ENCODE results near the gene GPR12. TPM values are rescaled to one million over a fixed set of nuclear protein-coding genes. Genes with fewer than 3 reads are reported as not detected.

GPR12 gene
- total RNA-seq, 2 donors from 2014 or later = 0.05 TPM; not detected in 1

- intact Hi-C loops (cut with DNase I) = no loop called here
- no peak overlapping the region for H3K27ac ChIP-seq
- 77% methylated on average over 4 of the region's 4 CpGs for WGBS
- H3K4me3 ChIP-seq = no peak overlapping the region
- H3K36me3 ChIP-seq = no peaks in the 10 kb centered on the region
- no peaks in the 10 kb centered on the region for H3K9me3 ChIP-seq
- TF ChIP-seq POLR2A (IDR thresholded peaks at IDR 0.05) (no peak), POLR2AphosphoS5 (IDR thresholded peaks at IDR 0.05) (no peak)
- TF ChIP-seq, protein P1, sequence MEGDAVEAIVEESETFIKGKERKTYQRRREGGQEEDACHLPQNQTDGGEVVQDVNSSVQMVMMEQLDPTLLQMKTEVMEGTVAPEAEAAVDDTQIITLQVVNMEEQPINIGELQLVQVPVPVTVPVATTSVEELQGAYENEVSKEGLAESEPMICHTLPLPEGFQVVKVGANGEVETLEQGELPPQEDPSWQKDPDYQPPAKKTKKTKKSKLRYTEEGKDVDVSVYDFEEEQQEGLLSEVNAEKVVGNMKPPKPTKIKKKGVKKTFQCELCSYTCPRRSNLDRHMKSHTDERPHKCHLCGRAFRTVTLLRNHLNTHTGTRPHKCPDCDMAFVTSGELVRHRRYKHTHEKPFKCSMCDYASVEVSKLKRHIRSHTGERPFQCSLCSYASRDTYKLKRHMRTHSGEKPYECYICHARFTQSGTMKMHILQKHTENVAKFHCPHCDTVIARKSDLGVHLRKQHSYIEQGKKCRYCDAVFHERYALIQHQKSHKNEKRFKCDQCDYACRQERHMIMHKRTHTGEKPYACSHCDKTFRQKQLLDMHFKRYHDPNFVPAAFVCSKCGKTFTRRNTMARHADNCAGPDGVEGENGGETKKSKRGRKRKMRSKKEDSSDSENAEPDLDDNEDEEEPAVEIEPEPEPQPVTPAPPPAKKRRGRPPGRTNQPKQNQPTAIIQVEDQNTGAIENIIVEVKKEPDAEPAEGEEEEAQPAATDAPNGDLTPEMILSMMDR (IDR thresholded peaks at IDR 0.05) = no peak
- no peak for DNase-seq (ENCODE audit: low spot score)
- peaks cover 4% of the 10 kb centered on the region for H3K27me3 ChIP-seq (replicated peaks; ENCODE audit: insufficient read depth)
- no peaks in the 10 kb centered on the region for H3K4me1 ChIP-seq (replicated peaks)
Measured at GRCh38 chr13:26779321-26779720, 18.7 kb upstream of the GPR12 start.

- 69% methylated on average over 5 of the region's 5 CpGs for WGBS
- H3K27me3 ChIP-seq (replicated peaks; ENCODE audit: insufficient read depth) = no peaks in the 10 kb centered on the region
- H3K9me3 ChIP-seq = no peaks in the 10 kb centered on the region
- no peaks in the 10 kb centered on the region for H3K36me3 ChIP-seq
- no peak for TF ChIP-seq POLR2AphosphoS5 (IDR thresholded peaks at IDR 0.05)
- no peak for TF ChIP-seq POLR2A (IDR thresholded peaks at IDR 0.05)
- TF ChIP-seq, protein P1 (IDR thresholded peaks at IDR 0.05) = no peak
- DNase-seq (ENCODE audit: low spot score) = no peak
- H3K4me1 ChIP-seq (replicated peaks) = no peaks in the 10 kb centered on the region
- intact Hi-C loops (cut with DNase I) = no loop called here
- H3K27ac ChIP-seq = no peak overlapping the region
- H3K4me3 ChIP-seq = no peak overlapping the region
Measured at GRCh38 chr13:26772531-26772930, 11.9 kb upstream of the GPR12 start.

DNA sequence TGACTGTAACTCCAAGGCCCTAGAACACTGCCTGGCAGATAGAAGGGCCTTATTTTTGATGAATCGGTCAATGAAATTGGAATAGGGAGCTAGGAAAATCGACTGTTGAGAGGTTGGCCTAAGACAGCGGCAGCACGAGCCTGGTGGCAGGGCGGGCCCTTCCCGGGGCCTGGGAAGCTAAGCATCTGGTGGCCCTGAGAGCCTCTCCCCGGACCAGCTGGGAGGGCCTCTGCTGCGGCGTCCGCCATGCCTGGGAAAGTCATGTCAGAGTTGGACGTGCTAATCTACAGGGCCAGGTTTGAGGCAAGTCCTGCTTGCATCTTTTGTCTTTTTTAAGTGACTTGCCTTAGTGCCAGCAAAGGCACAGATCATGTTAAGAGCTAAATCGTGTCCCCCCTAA, 11.2 kb upstream of the GPR12 start:
- intact Hi-C loops (cut with DNase I) = no loop called here
- H3K9me3 ChIP-seq = no peaks in the 10 kb centered on the region
- 81% methylated on average over 12 of the region's 12 CpGs for WGBS
- DNase-seq (ENCODE audit: low spot score) = no peak
- H3K4me1 ChIP-seq (replicated peaks) = no peaks in the 10 kb centered on the region
- H3K27ac ChIP-seq = no peak overlapping the region
- H3K27me3 ChIP-seq (replicated peaks; ENCODE audit: insufficient read depth) = no peaks in the 10 kb centered on the region
- no peaks in the 10 kb centered on the region for H3K36me3 ChIP-seq
- H3K4me3 ChIP-seq = no peak overlapping the region
- TF ChIP-seq, protein P1 (IDR thresholded peaks at IDR 0.05) = no peak
- TF ChIP-seq POLR2AphosphoS5 (IDR thresholded peaks at IDR 0.05) = no peak
- TF ChIP-seq POLR2A (IDR thresholded peaks at IDR 0.05) = no peak

DNA sequence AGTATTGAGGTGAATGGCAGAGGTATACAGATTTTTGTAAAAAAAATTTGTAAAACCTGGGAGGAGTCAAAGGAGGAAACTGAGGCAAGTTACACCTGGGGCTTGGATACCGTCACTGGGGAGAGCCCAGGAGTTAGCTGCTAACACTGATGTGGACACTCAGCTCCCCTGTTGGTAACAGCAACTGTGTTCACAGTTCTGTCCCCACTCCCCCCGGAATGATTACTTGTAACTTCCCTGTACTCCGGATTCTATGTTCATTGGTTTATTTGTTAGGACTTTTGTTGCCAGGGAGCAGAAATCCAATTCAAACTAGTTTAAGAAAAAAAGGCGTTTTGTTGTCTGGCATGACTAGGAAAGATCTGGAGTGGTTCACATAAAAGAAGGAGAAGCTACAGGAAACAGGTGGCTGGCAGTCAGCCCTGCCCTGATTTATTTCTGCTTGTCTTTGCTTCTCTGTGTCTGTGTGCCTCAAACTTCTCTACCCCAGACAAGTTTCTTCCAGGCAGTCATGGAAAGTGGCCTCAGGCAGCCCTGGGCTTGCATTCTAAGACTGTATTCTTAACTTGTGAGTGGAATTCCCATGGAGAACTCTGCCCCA, 2.3 kb upstream of the GPR12 start:
- no peaks in the 10 kb centered on the region for H3K36me3 ChIP-seq
- H3K9me3 ChIP-seq = no peaks in the 10 kb centered on the region
- DNase-seq (ENCODE audit: low spot score) = no peak
- H3K27me3 ChIP-seq (replicated peaks; ENCODE audit: insufficient read depth) = peaks cover 13% of the 10 kb centered on the region
- no peak overlapping the region for H3K27ac ChIP-seq
- 25% methylated on average over 4 of the region's 4 CpGs for WGBS
- H3K4me3 ChIP-seq = no peak overlapping the region
- TF ChIP-seq POLR2AphosphoS5 (IDR thresholded peaks at IDR 0.05) = no peak
- TF ChIP-seq, protein P1 (IDR thresholded peaks at IDR 0.05) = no peak
- TF ChIP-seq POLR2A (IDR thresholded peaks at IDR 0.05) = no peak
- intact Hi-C loops (cut with DNase I) = no loop called here
- H3K4me1 ChIP-seq (replicated peaks) = peaks cover 4% of the 10 kb centered on the region

DNA sequence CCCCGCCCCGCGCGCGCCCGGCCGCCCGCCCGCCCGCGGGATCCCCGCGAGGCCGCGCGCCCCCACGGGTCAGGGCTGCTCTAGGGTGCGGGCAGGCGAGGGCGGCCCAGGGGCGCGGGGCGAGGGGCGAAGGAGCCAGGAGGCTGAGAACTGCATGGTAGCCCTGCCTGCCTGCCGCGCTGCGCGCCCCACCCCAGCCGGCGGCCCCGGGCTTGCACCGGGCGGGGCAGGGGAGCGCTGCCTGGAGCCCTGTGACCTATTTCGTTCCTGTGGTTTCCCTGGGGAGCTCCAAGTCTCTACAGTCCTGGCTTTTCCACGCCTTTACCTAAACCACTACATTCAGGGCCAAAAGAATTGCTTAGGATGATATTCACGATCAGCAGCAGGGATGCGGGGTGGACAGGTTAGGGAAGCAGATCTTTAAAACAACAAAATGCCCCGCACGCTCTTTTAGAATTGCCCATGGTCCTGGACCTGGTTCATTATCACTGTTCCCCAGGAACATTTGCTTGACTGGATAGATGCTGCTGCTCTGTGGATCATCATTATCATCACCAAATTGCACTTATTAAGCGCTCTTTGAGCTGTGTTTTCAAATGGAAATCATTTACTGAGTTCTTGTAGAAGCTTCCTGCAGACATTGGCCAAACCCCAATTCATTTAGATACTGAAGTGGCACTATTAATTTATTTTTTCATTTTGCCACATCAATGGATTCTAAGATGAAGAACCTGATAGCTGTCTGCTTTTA, 421 bp upstream of the GPR12 start:
- H3K27ac ChIP-seq = no peak overlapping the region
- intact Hi-C loops (cut with DNase I) = no loop called here
- no peak overlapping the region for H3K4me3 ChIP-seq
- peaks cover 4% of the 10 kb centered on the region for H3K4me1 ChIP-seq (replicated peaks)
- WGBS = 16% methylated on average over 18 of the region's 41 CpGs
- no peaks in the 10 kb centered on the region for H3K36me3 ChIP-seq
- H3K27me3 ChIP-seq (replicated peaks; ENCODE audit: insufficient read depth) = peaks cover 13% of the 10 kb centered on the region
- H3K9me3 ChIP-seq = no peaks in the 10 kb centered on the region
- no peak for DNase-seq (ENCODE audit: low spot score)
- TF ChIP-seq POLR2A (IDR thresholded peaks at IDR 0.05) (no peak), POLR2AphosphoS5 (IDR thresholded peaks at IDR 0.05) (no peak)
- TF ChIP-seq, protein P1 (IDR thresholded peaks at IDR 0.05) = no peak
